Glutamatergic neuron (in vitro differentiated cells): ENCODE data around the gene ABCA4. TPM values are rescaled to one million over a fixed set of nuclear protein-coding genes. Genes with fewer than 3 reads are reported as not detected.

ENCODE experiments used
- DNase-seq: peaks from one replicate; pipeline ENCODE4 v3.0.0; 2022
- H3K27ac Mint-ChIP-seq: one replicate; pipeline ENCODE4 v1.8.0; 2020; ENCODE audit warnings: mild to moderate bottlenecking, mixed read lengths, inconsistent platforms; ENCODE audit not compliant: unreplicated experiment
- H3K27me3 Mint-ChIP-seq: one replicate; pipeline ENCODE4 v1.8.0; 2020; ENCODE audit warnings: mild to moderate bottlenecking, moderate library complexity, mixed read lengths, inconsistent platforms; ENCODE audit not compliant: unreplicated experiment
- H3K36me3 Mint-ChIP-seq: one replicate; pipeline ENCODE4 v1.8.0; 2020; ENCODE audit warnings: mild to moderate bottlenecking, mixed read lengths, inconsistent platforms; ENCODE audit not compliant: unreplicated experiment
- H3K4me1 Mint-ChIP-seq: one replicate; pipeline ENCODE4 v1.8.0; 2020; ENCODE audit warnings: mild to moderate bottlenecking, low read depth, mixed read lengths, inconsistent platforms; ENCODE audit not compliant: unreplicated experiment
- H3K4me3 Mint-ChIP-seq: one replicate; pipeline ENCODE4 v1.8.0; 2020; ENCODE audit warnings: mild to moderate bottlenecking, mixed read lengths, inconsistent platforms; ENCODE audit not compliant: unreplicated experiment
- H3K9me3 Mint-ChIP-seq: one replicate; pipeline ENCODE4 v1.8.0; 2020; ENCODE audit warnings: mild to moderate bottlenecking, moderate library complexity, mixed read lengths, inconsistent platforms; ENCODE audit not compliant: unreplicated experiment
- CTCF ChIP-seq: fragments of 200-600 bp; sonication (generic); IDR thresholded peaks from one replicate; pipeline ENCODE4 v1.5.0; 2021; ENCODE audit not compliant: partially characterized antibody, unreplicated experiment
- total RNA-seq: library from RNA; stranded (reverse); fragmentation: NEBNext Ultra II Directional; extraction: Animal tissue kit (Norgen Biotek cat#: 25700); gene quantifications from one replicate; pipeline ENCODE4 v1.2.1, GENCODE V29; 2021; ENCODE audit not compliant: unreplicated experiment

The ABCA4 gene
- total RNA-seq, 1 donor from 2014 or later = 0.61 TPM

- H3K27me3 Mint-ChIP-seq = peaks cover 7% of the 10 kb centered on the region
Measured at GRCh38 chr1:94110021-94110761, 10.8 kb downstream of the ABCA4 start.

GRCh38 chr1:94109478-94109877, 11.5 kb downstream of the ABCA4 start:
- no peak for DNase-seq
- Mint-ChIP-seq H3K4me3 (no peak overlapping the region), H3K27ac (no peak overlapping the region), H3K9me3 (peaks cover 2% of the 10 kb centered on the region), H3K4me1 (no peaks in the 10 kb centered on the region), H3K27me3 (peaks cover 7% of the 10 kb centered on the region), H3K36me3 (peaks cover 5% of the 10 kb centered on the region)
- TF ChIP-seq CTCF = no peak

More at GRCh38 chr1:94110021-94110761, 10.8 kb downstream of the ABCA4 start:
- no peak overlapping the region for H3K27ac Mint-ChIP-seq
- TF ChIP-seq CTCF = no peak
- DNase-seq = no peak
- H3K4me3 Mint-ChIP-seq = no peak overlapping the region
- H3K36me3 Mint-ChIP-seq = peaks cover 5% of the 10 kb centered on the region
- H3K9me3 Mint-ChIP-seq = peaks cover 3% of the 10 kb centered on the region
- no peaks in the 10 kb centered on the region for H3K4me1 Mint-ChIP-seq

- DNase-seq = no peak
- no peaks in the 10 kb centered on the region for H3K4me1 Mint-ChIP-seq
- H3K36me3 Mint-ChIP-seq = peaks cover 12% of the 10 kb centered on the region
- H3K4me3 Mint-ChIP-seq = no peak overlapping the region
- no peak for TF ChIP-seq CTCF
- peaks cover 14% of the 10 kb centered on the region for H3K27me3 Mint-ChIP-seq
- H3K27ac Mint-ChIP-seq = no peak overlapping the region
- peaks cover 5% of the 10 kb centered on the region for H3K9me3 Mint-ChIP-seq
Measured at GRCh38 chr1:94107141-94107540, 13.8 kb downstream of the ABCA4 start.

GRCh38 chr1:94106716-94107115, 14.2 kb downstream of the ABCA4 start:
- peaks cover 14% of the 10 kb centered on the region for H3K27me3 Mint-ChIP-seq
- TF ChIP-seq CTCF = no peak
- no peak for DNase-seq
- peaks cover 5% of the 10 kb centered on the region for H3K9me3 Mint-ChIP-seq
- H3K4me1 Mint-ChIP-seq = no peaks in the 10 kb centered on the region
- no peak overlapping the region for H3K4me3 Mint-ChIP-seq
- peaks cover 12% of the 10 kb centered on the region for H3K36me3 Mint-ChIP-seq
- H3K27ac Mint-ChIP-seq = no peak overlapping the region

GRCh38 chr1:94105957-94106529, 14.9 kb downstream of the ABCA4 start:
- Mint-ChIP-seq H3K4me1 (no peaks in the 10 kb centered on the region), H3K27me3 (peaks cover 14% of the 10 kb centered on the region), H3K36me3 (peaks cover 12% of the 10 kb centered on the region), H3K9me3 (peaks cover 5% of the 10 kb centered on the region), H3K27ac (no peak overlapping the region), H3K4me3 (no peak overlapping the region)
- no peak for DNase-seq
- TF ChIP-seq CTCF = no peak
